K562 (cell line): ENCODE measurements around the gene NDUFB10. TPM values are rescaled to one million over a fixed set of nuclear protein-coding genes. Genes with fewer than 3 reads are reported as not detected.

Experiments used
- CHD1 ChIP-seq: fragments of 200-600 bp; sonication (generic); IDR thresholded peaks from one replicate; pipeline ENCODE4 v1.6.1; 2012; ENCODE audit warnings: mild to moderate bottlenecking, moderate library complexity, low read length, inconsistent platforms
- DDX20 ChIP-seq: fragments of 450-650 bp; IDR thresholded peaks from 2 replicates; pipeline ENCODE4 v1.6.1; 2016; ENCODE audit warnings: missing genetic modification characterization, low read depth, mild to moderate bottlenecking, missing compliant biosample characterization, moderate library complexity
- ERF ChIP-seq: fragments of 450-650 bp; formaldehyde crosslinking; IDR thresholded peaks from 2 replicates; pipeline ENCODE4 v1.4.0; 2020; ENCODE audit warnings: mild to moderate bottlenecking, mixed read lengths
- HMGN3 ChIP-seq: IDR thresholded peaks from 2 replicates; pipeline ENCODE4 v1.6.1; 2011; ENCODE audit warnings: borderline replicate concordance, low read depth, mild to moderate bottlenecking, mixed read lengths, low read length; ENCODE audit not compliant: insufficient read length; ENCODE audit errors: extremely low read depth
- NFE2 ChIP-seq: IDR thresholded peaks from 2 replicates; pipeline ENCODE4 v1.6.1; 2014; ENCODE audit warnings: antibody characterized with exemption, low read depth
- POLR3G ChIP-seq: IDR thresholded peaks from 2 replicates; pipeline ENCODE4 v1.6.1; 2011; ENCODE audit not compliant: insufficient read length, insufficient replicate concordance; ENCODE audit errors: extremely low read depth
- RBM14 ChIP-seq: fragments of 200-400 bp; formaldehyde crosslinking; IDR thresholded peaks from 2 replicates; pipeline ENCODE4 v1.6.1; 2018; ENCODE audit warnings: low read depth, mild to moderate bottlenecking, low read length, moderate library complexity, borderline replicate concordance; ENCODE audit not compliant: insufficient read depth
- TAL1 ChIP-seq: fragments of 450-650 bp; IDR thresholded peaks from 2 replicates; pipeline ENCODE4 v1.6.1; 2016; ENCODE audit warnings: mild to moderate bottlenecking
- ZBTB33 ChIP-seq: sonication (generic); formaldehyde crosslinking; IDR thresholded peaks from 2 replicates; pipeline ENCODE4 v1.8.1; 2023; ENCODE audit warnings: mild to moderate bottlenecking, missing genetic modification reagents
- ZBTB34 ChIP-seq: fragments of 250-450 bp; sonication (Bioruptor Pico); IDR thresholded peaks from 2 replicates; pipeline ENCODE4 v1.8.0; 2021; ENCODE audit warnings: mild to moderate bottlenecking, moderate library complexity
- ZBTB9 ChIP-seq: fragments of 450-650 bp; formaldehyde crosslinking; IDR thresholded peaks from 2 replicates; pipeline ENCODE4 v1.4.0; 2020; ENCODE audit warnings: mild to moderate bottlenecking, moderate library complexity
- ZMIZ1 ChIP-seq, 2 experiments: fragments of 150-350 bp in 1 of 2; IDR thresholded peaks; 2 replicates each; pipeline ENCODE4 v1.6.1; 2012 to 2016; ENCODE audit warnings: low read depth in 2 of 2, low read length in 2 of 2, mild to moderate bottlenecking in 1 of 2, moderate library complexity in 1 of 2
- ZNF280A ChIP-seq: fragments of 450-650 bp; IDR thresholded peaks from 2 replicates; pipeline ENCODE4 v1.6.1; 2018; ENCODE audit warnings: mild to moderate bottlenecking, low read depth; ENCODE audit not compliant: partially characterized antibody
- polyA plus RNA-seq, 8 experiments: library from polyadenylated mRNA; depleted of rRNA in 4 of 8; stranded (reverse) in 5 of 8; unstranded in 3 of 8; fragments of >200 nt; fragmentation: Nextera tagmentation in 2 of 8; fragmentation: Illumina TruSeq in 1 of 8; extraction: Ambion mirVana in 2 of 8; extraction: Trizol in 1 of 8; gene quantifications; 2 replicates each; pipeline versions ENCODE4 v1.2.1 to v1.2.3, GENCODE V29; 2011 to 2014; ENCODE audit warnings: inconsistent platforms in 1 of 8, missing spikeins in 1 of 8
- total RNA-seq, 7 experiments: library from RNA; depleted of rRNA in 6 of 7; stranded (reverse); fragments of >200 nt in 6 of 7; fragmentation: Illumina TruSeq in 2 of 7; extraction: Trizol in 2 of 7; gene quantifications; 2 replicates each; pipeline versions ENCODE4 v1.2.1 to v1.2.3, GENCODE V29; 2011 to 2021; ENCODE audit warnings: low replicate concordance in 1 of 7

The NDUFB10 gene
- total and polyA plus RNA-seq, 9 of the 15 experiments (the other 6 are each of a cell fraction or from before 2014, with no cell fraction given): 69.3 to 527 (median 161) TPM

GRCh38 chr16:1979271-1980029 lies 20.1 kb downstream of the NDUFB10 start (continued):
- no peak for TF ChIP-seq CHD1
- peak; percentile 86 for TF ChIP-seq ZBTB33
- TF ChIP-seq ERF: no peak
- TF ChIP-seq HMGN3: peak; percentile 21
- TF ChIP-seq ZBTB34 (CRISPR knock-in tag): no peak
- no peak for TF ChIP-seq NFE2
- no peak for TF ChIP-seq ZMIZ1 (IDR thresholded peaks at IDR 0.05; ENCODE audit: low read depth in 2 of 2, low read length in 2 of 2)
- no peak for TF ChIP-seq DDX20 (tag)
- no peak for TF ChIP-seq POLR3G
- TF ChIP-seq ZNF280A: no peak
- TF ChIP-seq TAL1: no peak
- TF ChIP-seq RBM14: no peak
- no peak for TF ChIP-seq ZBTB9 (CRISPR knock-in tag)
